GM20431 (cell line): ENCODE data around the gene CCDC150.
"Not testable (repeated sequence)": the region's sequence is repeated elsewhere in the genome, so short reads cannot be mapped to it uniquely, and the experiment has no call there.

Source experiments
- in situ Hi-C: fragments of 300-500 bp; cut with MseI, MboI; formaldehyde crosslinking; loops from one replicate; pipeline ENCODE4 v1.15.0; 2020; ENCODE audit warnings: low sequenced_read_pairs; ENCODE audit not compliant: unreplicated experiment

The CCDC150 gene

DNA sequence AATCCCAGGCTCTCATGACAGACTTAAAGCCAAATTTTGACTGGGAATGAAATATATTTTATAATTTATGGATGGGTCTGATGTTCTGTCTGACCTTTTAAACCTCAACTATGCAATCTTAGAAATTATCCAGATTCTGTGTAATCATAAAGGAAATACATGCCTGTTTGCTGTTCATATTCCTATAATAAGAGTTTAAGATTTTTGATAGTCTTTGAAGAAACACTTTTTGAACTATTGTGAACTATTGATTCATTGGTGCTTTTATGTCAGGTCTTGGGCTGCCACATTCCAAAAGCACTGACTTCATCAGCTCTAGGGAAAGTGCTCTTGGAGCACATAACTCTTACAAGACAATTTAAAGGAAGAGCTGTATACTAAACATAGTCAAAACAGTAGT is 64.2 kb downstream of the CCDC150 start:
- in situ Hi-C loops: no loop called here

DNA sequence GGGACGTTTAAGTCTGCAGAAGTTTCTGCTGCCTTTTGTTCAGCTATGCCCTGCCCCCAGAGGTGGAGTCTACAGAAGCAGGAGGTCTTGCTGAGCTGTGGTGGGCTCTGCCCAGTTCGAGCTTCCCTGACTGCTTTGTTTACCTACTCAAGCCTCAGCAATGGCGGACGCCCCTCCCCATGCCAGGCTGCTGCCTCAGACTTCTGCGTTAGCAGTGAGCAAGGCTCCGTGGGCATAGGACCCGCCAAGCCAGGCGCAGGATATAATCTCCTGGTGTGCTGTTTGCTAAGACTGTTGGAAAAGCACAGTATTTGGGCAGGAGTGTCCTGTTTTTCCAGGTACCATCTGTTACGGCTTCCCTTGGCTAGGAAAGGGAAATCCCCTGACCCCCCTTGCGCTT is 70.5 kb downstream of the CCDC150 start:
- in situ Hi-C loops: not testable (repeated sequence)

GRCh38 chr2:196711625-196712024 is 72.1 kb downstream of the CCDC150 start:
- in situ Hi-C loops: no loop called here

DNA sequence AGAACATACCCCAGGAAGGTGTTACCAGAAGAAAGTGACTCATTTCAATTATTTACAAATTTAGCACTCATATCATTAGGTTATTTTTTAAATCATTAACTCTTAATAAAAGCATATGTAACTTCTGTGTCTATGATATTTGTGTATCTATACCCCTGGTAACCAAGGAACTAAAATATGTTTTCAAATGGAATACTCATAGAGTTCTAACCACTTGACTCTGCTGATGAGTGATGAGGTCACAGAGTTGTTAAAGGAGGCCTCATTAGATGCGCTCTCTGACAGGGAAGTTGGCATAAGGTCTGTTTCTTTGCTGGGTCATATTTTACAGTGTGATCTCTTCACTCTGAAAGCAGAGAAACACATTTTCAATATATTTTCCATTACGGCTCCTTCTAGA is 73.4 kb downstream of the CCDC150 start:
- in situ Hi-C loops: no loop called here

DNA sequence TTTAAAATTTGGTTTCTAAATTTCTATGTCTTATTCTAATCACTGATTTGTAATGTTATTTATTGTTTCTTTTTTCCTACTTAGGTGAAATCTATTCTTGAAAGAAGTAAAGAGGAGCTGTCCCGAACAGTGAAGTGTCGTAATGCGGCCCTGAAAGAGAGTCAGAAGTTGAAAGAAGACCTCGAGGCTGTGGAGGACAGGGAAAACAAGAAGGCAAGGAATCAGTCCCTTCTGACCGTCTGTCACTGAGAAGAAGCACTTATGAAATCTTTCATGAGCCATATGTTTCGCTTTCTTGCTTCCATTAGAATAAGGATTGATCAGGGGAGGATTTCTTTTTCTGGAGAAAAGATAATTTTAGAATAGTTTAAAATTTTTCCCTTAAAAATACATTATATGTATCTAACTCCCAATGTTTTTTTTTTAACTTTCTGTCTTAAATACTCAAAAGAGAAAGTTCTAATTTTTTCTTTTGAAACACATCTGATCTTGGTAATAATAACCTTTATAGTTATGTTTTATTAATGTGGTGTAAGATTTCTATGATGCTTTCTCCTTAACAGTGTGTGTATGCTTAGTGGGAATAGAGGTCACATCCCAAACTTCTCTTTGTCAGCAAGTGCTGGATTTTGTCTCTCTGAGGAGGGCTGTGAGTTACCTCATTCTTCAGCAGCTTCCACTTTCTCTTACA is 79.0 kb downstream of the CCDC150 start:
- in situ Hi-C loops: no loop called here

GRCh38 chr2:196719110-196719872 is 79.8 kb downstream of the CCDC150 start:
- in situ Hi-C loops: no loop called here

DNA sequence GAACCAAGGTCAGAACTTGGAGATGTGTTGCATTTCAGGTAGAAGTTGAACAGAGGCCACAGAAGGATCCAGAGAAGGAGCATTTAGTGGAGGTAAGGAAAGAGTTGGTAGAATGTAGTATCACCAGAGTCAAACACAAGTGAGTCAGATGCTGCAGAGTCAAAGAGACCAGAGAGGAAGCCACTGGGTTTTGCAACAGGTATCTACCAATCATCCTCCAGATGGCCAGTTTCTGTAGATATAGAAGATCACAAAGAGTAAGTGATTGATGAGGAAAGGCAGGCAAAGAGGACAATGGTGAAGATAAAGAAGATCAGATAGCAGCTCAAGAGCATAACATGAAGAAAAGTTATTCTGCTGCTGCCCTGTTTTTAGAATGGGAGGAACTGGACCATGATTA is 84.1 kb downstream of the CCDC150 start:
- in situ Hi-C loops: no loop called here

DNA sequence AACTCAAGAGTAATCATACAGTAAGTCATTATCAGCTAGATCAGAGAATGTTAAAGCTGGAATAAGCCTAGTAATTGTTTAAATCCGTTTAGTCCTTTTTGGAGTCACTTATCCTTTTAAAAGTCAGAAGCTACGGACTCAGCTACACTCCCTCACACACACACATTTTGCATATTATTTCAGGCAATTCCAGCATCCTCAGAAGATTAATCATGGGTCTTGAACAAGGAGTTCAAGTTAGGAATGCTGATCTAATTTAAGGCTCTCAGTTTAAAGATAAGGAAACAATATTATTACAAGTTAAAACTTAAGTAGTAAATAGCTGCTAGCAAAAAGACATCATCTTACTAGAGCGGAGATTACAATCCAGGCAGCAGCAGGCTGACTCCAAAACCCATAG is 85.7 kb downstream of the CCDC150 start:
- in situ Hi-C loops: no loop called here

- in situ Hi-C loops: no loop called here
These were observed 86.4 kb downstream of the CCDC150 start for GRCh38 chr2:196725882-196726281.

DNA sequence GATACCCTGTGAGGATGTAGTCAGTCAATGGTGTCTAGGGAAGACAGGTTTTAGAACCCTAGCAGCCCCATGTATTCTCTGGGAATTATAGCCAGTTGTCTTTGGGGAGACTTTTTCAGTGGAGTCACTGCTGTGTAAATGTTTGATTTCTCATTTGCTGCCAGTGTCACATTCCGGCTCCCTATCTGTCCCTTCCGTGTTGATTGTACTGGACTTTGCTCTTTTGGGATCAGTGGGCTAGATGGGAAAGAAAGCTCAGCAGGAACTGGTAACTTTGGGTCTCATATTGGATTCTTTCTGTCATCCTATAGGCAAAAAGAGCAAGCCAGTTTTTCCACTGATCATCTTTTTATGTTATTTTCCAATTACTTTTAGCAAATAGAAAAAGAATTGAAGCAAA is 89.9 kb downstream of the CCDC150 start:
- in situ Hi-C loops: no loop called here

DNA sequence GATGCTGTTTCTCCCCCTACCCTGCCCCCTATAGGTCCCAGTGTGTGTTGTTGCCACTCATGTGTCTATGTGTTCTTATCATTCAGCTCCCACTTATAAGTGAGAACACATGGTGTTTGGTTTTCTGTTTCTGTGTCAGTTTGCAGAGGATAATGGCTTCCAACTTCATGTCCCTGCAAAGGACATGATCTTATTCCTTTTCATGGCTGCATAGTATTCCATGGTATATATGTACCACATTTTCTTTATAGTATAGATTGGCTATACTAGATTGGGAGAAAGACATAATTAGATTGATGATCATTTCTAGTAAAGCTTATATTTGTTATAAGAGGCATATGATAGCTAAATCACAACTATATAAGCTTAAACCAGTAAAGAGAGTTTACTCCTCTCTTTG is 97.1 kb downstream of the CCDC150 start:
- in situ Hi-C loops: not testable (repeated sequence)

DNA sequence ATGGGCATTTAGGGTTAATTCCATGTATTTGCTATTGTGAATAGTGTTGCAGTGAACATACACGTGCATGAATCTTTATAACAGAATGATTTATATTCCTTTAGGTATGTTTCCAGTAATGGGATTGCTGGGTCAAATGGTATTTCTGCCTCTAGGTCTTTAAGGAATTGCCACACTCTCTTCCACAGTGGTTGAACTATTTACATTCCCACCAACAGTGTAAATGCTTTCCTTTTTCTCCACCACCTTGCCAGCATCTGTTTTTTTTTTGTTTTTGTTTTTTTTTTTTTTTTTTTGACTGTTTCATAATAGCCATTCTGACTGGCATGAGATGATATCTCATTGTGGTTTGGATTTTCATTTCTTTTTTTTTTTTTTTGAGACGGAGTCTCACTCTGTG is 97.5 kb downstream of the CCDC150 start:
- in situ Hi-C loops: no loop called here

GRCh38 chr2:196739031-196739430 is 99.5 kb downstream of the CCDC150 start:
- in situ Hi-C loops: no loop called here

DNA sequence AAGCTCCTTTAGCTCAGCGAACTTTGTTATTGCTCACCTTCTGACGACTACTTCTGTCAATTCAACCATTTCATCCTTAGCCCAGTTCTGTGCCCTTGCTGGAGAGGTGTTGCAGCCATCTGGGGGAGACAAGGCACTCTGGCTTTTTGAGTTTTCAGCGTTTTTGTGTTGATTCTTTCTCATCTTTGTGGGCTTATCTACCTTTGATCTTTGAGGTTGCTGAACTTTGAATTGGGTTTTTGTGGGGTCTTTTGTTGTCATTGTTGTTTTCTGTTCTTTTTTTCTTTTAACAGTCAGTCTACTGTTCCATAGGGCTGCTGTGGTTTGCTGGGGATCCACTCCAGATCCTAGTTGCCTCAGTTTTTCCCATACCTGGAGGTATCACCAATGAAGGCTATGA is 102.7 kb downstream of the CCDC150 start:
- in situ Hi-C loops: no loop called here

DNA sequence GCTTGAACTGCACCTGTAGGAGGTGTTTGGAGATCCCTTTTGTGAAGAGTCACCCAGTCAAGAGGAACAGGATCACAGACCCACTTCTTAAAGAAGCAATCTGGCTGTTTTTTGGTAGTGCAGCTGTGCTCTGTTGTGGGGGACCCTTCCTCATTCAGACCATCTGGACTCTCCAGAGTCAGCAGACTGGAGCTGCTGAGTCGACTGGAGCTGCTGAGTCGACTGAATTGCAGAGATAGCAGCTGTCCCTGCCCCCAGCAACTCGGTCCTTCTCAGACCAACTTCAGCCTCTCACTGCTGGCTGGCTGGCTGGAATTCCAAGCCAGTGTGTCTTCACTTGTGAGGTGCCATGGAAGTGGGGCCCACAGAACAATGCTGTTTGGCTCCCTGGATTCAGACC is 103.2 kb downstream of the CCDC150 start:
- in situ Hi-C loops: no loop called here

DNA sequence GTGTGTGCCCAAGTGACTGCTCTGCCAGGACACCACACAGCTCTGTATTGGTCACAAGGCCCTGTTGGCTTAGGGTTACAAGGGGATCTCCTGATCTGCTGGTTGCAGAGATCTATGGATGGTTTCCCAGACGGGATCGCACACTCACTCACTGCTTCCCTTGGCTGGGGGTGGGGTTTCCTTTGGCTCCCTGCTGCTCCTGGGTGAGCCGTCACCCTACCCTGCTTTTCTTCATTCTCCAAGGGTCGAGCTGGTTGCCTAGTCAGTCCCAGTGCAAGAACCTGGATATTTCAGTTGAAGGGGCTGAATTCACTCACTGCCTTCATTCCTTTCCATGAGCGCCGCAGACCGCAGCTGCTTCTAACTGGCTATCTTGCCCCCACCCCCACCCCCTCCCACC is 103.7 kb downstream of the CCDC150 start:
- in situ Hi-C loops: no loop called here

GRCh38 chr2:196745711-196746110 is 106.2 kb downstream of the CCDC150 start:
- in situ Hi-C loops: no loop called here

DNA sequence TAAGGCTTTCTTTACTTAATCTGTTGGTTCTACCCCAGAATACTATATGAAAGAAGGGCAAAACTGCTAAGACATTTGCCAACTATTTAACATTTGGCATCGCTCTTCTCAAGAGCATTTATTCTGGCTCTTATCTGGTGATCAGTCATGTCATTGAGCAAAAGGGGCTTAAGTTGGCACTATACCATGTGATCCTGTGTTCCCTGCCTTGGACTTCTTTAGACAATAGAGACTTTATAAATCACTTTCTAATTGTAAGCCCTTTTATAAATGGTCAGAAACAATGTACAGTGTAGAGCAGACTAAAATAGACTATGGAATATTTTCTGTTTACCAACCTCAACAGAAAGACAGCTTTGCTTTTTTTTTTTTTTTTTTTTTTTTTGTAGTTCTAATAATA is 107.9 kb downstream of the CCDC150 start:
- in situ Hi-C loops: no loop called here

- in situ Hi-C loops: no loop called here
These were observed 108.6 kb downstream of the CCDC150 start for GRCh38 chr2:196748123-196748522.

GRCh38 chr2:196750291-196750923 is 110.9 kb downstream of the CCDC150 start:
- in situ Hi-C loops: no loop called here

- in situ Hi-C loops: no loop called here
These were observed 111.6 kb downstream of the CCDC150 start for GRCh38 chr2:196750977-196751631.
